H1 (cell line): ENCODE measurements around the gene KLHL7. TPM values are rescaled to one million over a fixed set of nuclear protein-coding genes. Genes with fewer than 3 reads are reported as not detected.

Experiments
- CTCF ChIA-PET: fragments of 300-600 bp; sonication (Branson Sonifier 250); formaldehyde crosslinking; loops from one replicate; lab custom pipeline; 2021; ENCODE audit not compliant: partially characterized antibody; lab: Charles Lee
- POLR2A ChIA-PET: fragments of 300-600 bp; sonication (Branson Sonifier 250); formaldehyde crosslinking; loops from one replicate; lab custom pipeline; 2021; ENCODE audit warnings: inconsistent platforms; ENCODE audit not compliant: partially characterized antibody; lab: Charles Lee
- DNase-seq, 2 experiments: peaks; one replicate each; pipeline versions ENCODE4 v3.0.0 to v3.0.0-alpha.2; 2010 to 2022; ENCODE audit warnings: low spot score in 2 of 2, low read depth in 1 of 2, mixed read lengths in 1 of 2
- FAIRE-seq: peaks from 2 replicates; lab custom pipeline; 2011; peaks lifted over from hg19 to GRCh38; lab: Jason Lieb, UNC
- H2AFZ ChIP-seq: 2 replicates; pipeline ENCODE4 v1.8.1; 2012; ENCODE audit warnings: low read length, inconsistent platforms
- H2AK5ac ChIP-seq: 2 replicates; pipeline ENCODE4 v1.6.1; 2013; ENCODE audit warnings: low read depth, low read length
- H2BK120ac ChIP-seq: replicated peaks from 2 replicates; pipeline ENCODE3; 2013; ENCODE audit warnings: low read depth, low read length, inconsistent platforms
- H2BK12ac ChIP-seq: 2 replicates; pipeline ENCODE4 v1.6.1; 2013; ENCODE audit warnings: low read depth, low read length
- H2BK15ac ChIP-seq: 2 replicates; pipeline ENCODE4 v1.6.1; 2013; ENCODE audit warnings: low read length
- H2BK20ac ChIP-seq: 2 replicates; pipeline ENCODE4 v1.6.1; 2013; ENCODE audit warnings: low read length
- H2BK5ac ChIP-seq: 2 replicates; pipeline ENCODE4 v1.6.1; 2013; ENCODE audit warnings: low read depth, low read length
- H3K14ac ChIP-seq: 2 replicates; pipeline ENCODE4 v1.6.1; 2013; ENCODE audit warnings: inconsistent platforms; ENCODE audit not compliant: insufficient read length
- H3K18ac ChIP-seq: 2 replicates; pipeline ENCODE4 v1.6.1; 2013; ENCODE audit warnings: low read length; ENCODE audit errors: extremely low read depth
- H3K23ac ChIP-seq: 2 replicates; pipeline ENCODE4 v1.6.1; 2013; ENCODE audit warnings: inconsistent platforms; ENCODE audit not compliant: insufficient read length
- H3K23me2 ChIP-seq: 2 replicates; pipeline ENCODE4 v1.6.1; 2013; ENCODE audit warnings: low read depth, low read length
- H3K27ac ChIP-seq: 2 replicates; pipeline ENCODE4 v1.6.1; 2011; ENCODE audit warnings: low read depth, low read length, inconsistent platforms
- H3K27me3 ChIP-seq, 4 experiments: replicated peaks in 1 of 4; 1 replicate in 1 of 4; 2 replicates in 3 of 4; pipeline versions ENCODE4 v1.6.1 to v1.8.1; 2011 to 2013; ENCODE audit warnings: low read length in 3 of 4, mild to moderate bottlenecking in 3 of 4, inconsistent platforms in 2 of 4, mixed read lengths in 2 of 4, moderate library complexity in 1 of 4; ENCODE audit not compliant: control insufficient read depth in 3 of 4, insufficient read depth in 3 of 4; ENCODE audit errors: extremely low read depth in 1 of 4
- H3K36me3 ChIP-seq, 4 experiments: 2 replicates each; pipeline versions ENCODE4 v1.6.1 to v1.8.1; 2011 to 2013; ENCODE audit warnings: mild to moderate bottlenecking in 4 of 4, low read length in 3 of 4, moderate library complexity in 2 of 4, control low read depth in 1 of 4, inconsistent platforms in 1 of 4; ENCODE audit not compliant: insufficient read depth in 4 of 4, control insufficient read depth in 2 of 4
- H3K4ac ChIP-seq: replicated peaks from 2 replicates; pipeline ENCODE3; 2013; ENCODE audit warnings: low read length, low read depth, mixed read lengths, inconsistent platforms; ENCODE audit not compliant: insufficient read length
- H3K4me1 ChIP-seq, 4 experiments: replicated peaks in 1 of 4; 1 replicate in 1 of 4; 2 replicates in 3 of 4; pipeline versions ENCODE4 v1.6.1 to v1.8.1; 2011 to 2013; ENCODE audit warnings: low read length in 3 of 4, inconsistent platforms in 2 of 4, mixed read lengths in 1 of 4; ENCODE audit not compliant: insufficient read depth in 4 of 4, control insufficient read depth in 3 of 4
- H3K4me2 ChIP-seq, 2 experiments: 2 replicates each; pipeline versions ENCODE4 v1.6.1 to v1.8.1; 2011 to 2013; ENCODE audit warnings: low read depth in 2 of 2, low read length in 2 of 2, control low read depth in 1 of 2, inconsistent platforms in 1 of 2, mild to moderate bottlenecking in 1 of 2; ENCODE audit not compliant: insufficient read depth in 1 of 2
- H3K4me3 ChIP-seq, 4 experiments: fragments of 200-600, 300-600 bp in 1 of 4; sonication (generic), shearing (Covaris generic), sonication (Bioruptor Twin) in 1 of 4; 2 replicates each; pipeline versions ENCODE4 v1.5.1 to v1.8.1; 2011 to 2016; ENCODE audit warnings: low read length in 4 of 4, low read depth in 3 of 4, control low read depth in 2 of 4, inconsistent platforms in 2 of 4, mild to moderate bottlenecking in 2 of 4, mixed read lengths in 1 of 4, moderate library complexity in 1 of 4; ENCODE audit not compliant: insufficient read depth in 2 of 4; ENCODE audit errors: extremely low read depth in 1 of 4
- H3K56ac ChIP-seq: replicated peaks from 2 replicates; pipeline ENCODE3; 2013; ENCODE audit warnings: low read depth, mild to moderate bottlenecking, mixed read lengths, low read length, inconsistent platforms; ENCODE audit not compliant: insufficient read length
- H3K79me1 ChIP-seq: 2 replicates; pipeline ENCODE4 v1.6.1; 2013; ENCODE audit warnings: low read depth, low read length, control low read depth
- H3K79me2 ChIP-seq, 2 experiments: 2 replicates each; pipeline versions ENCODE4 v1.6.1 to v1.8.1; 2012 to 2013; ENCODE audit warnings: low read length in 2 of 2, mild to moderate bottlenecking in 2 of 2, inconsistent platforms in 1 of 2; ENCODE audit not compliant: insufficient read depth in 2 of 2, control insufficient read depth in 1 of 2
- H3K9ac ChIP-seq, 4 experiments: replicated peaks in 1 of 4; 1 replicate in 1 of 4; 2 replicates in 3 of 4; pipeline versions ENCODE4 v1.6.1 to v1.8.1; 2011 to 2013; ENCODE audit warnings: low read depth in 3 of 4, low read length in 3 of 4, control low read depth in 2 of 4, mild to moderate bottlenecking in 2 of 4, moderate library complexity in 2 of 4, inconsistent platforms in 1 of 4; ENCODE audit errors: extremely low read depth in 1 of 4
- H3K9me3 ChIP-seq, 2 experiments: 2 replicates each; pipeline versions ENCODE4 v1.6.1 to v1.8.1; 2012 to 2013; ENCODE audit warnings: mild to moderate bottlenecking in 2 of 2, moderate library complexity in 2 of 2, control low read depth in 1 of 2, inconsistent platforms in 1 of 2, low read depth in 1 of 2, low read length in 1 of 2, mixed read lengths in 1 of 2; ENCODE audit not compliant: insufficient read depth in 2 of 2
- H4K20me1 ChIP-seq, 2 experiments: replicated peaks in 1 of 2; 2 replicates each; pipeline versions ENCODE3 to v1.8.1; 2011 to 2013; ENCODE audit warnings: inconsistent platforms in 2 of 2, low read length in 2 of 2, mild to moderate bottlenecking in 1 of 2; ENCODE audit not compliant: insufficient read depth in 2 of 2, control insufficient read depth in 1 of 2
- H4K5ac ChIP-seq: 2 replicates; pipeline ENCODE4 v1.6.1; 2013; ENCODE audit warnings: low read length, low read depth, mixed read lengths, inconsistent platforms; ENCODE audit not compliant: insufficient read length
- H4K8ac ChIP-seq: 2 replicates; pipeline ENCODE4 v1.8.0; 2013; ENCODE audit warnings: mild to moderate bottlenecking, moderate library complexity, low read length, inconsistent platforms; ENCODE audit not compliant: insufficient read depth; ENCODE audit errors: extremely low read depth
- H4K91ac ChIP-seq: replicated peaks from 2 replicates; pipeline ENCODE3; 2013; ENCODE audit warnings: low read length, mixed read lengths, inconsistent platforms; ENCODE audit not compliant: insufficient read length
- BRCA1 ChIP-seq: IDR thresholded peaks from 2 replicates; pipeline ENCODE4 v1.6.1; 2012; ENCODE audit warnings: low read depth, low read length, improper control_type of control experiment
- CREB1 ChIP-seq: IDR thresholded peaks from 2 replicates; pipeline ENCODE4 v1.6.1; 2012; ENCODE audit warnings: inconsistent platforms
- E2F6 ChIP-seq: IDR thresholded peaks from 2 replicates; pipeline ENCODE4 v1.6.1; 2012; ENCODE audit warnings: inconsistent platforms
- EGR1 ChIP-seq: IDR thresholded peaks from 2 replicates; pipeline ENCODE4 v1.6.1; 2011; ENCODE audit warnings: low read depth, low read length, borderline replicate concordance
- KDM4A ChIP-seq: IDR thresholded peaks from one replicate; pipeline ENCODE4 v1.7.1; 2012; ENCODE audit warnings: low read depth, mild to moderate bottlenecking, moderate library complexity, low read length, inconsistent platforms; ENCODE audit not compliant: severe bottlenecking
- RBBP5 ChIP-seq: IDR thresholded peaks from 2 replicates; pipeline ENCODE4 v1.7.1; 2012; ENCODE audit warnings: low read depth, mild to moderate bottlenecking, inconsistent platforms, low read length, moderate library complexity, borderline replicate concordance
- RFX5 ChIP-seq: IDR thresholded peaks from 2 replicates; pipeline ENCODE4 v1.6.1; 2011; ENCODE audit warnings: low read depth, low read length, improper control_type of control experiment, borderline replicate concordance
- SAP30 ChIP-seq: fragments of 300-600 bp; sonication (generic); IDR thresholded peaks from 2 replicates; pipeline ENCODE4 v1.7.1; 2012; ENCODE audit warnings: low read length, moderate library complexity, mild to moderate bottlenecking, inconsistent platforms; ENCODE audit not compliant: insufficient read depth, insufficient replicate concordance
- SIN3A ChIP-seq, 2 experiments: IDR thresholded peaks in 1 of 2; conservative IDR thresholded peaks in 1 of 2; 2 replicates each; pipeline ENCODE4 v1.6.1; 2011 to 2012; ENCODE audit warnings: low read length in 2 of 2, improper control_type of control experiment in 1 of 2, low read depth in 1 of 2, mild to moderate bottlenecking in 1 of 2
- TAF7 ChIP-seq: optimal IDR thresholded peaks from 2 replicates; pipeline ENCODE3; 2011; ENCODE audit warnings: low read depth, mild to moderate bottlenecking, inconsistent platforms, low read length, moderate library complexity, borderline replicate concordance
- TEAD4 ChIP-seq: IDR thresholded peaks from 2 replicates; pipeline ENCODE4 v1.6.1; 2012; ENCODE audit warnings: low read depth, low read length, inconsistent platforms, mixed read lengths
- ZNF274 ChIP-seq: IDR thresholded peaks from 2 replicates; pipeline ENCODE4 v1.7.0; 2012; ENCODE audit warnings: low read length, borderline replicate concordance; ENCODE audit errors: extremely low read depth
- WGBS, 2 experiments: shearing (Covaris generic) in 1 of 2; methylation state at CpG; one replicate each; pipeline versions ENCODE4 v1.1.6 to v1.1.7; 2013 to 2015; ENCODE audit warnings: low lambda C conversion rate in 2 of 2, mixed read lengths in 2 of 2, inconsistent platforms in 1 of 2, low coverage in 1 of 2, missing lambda C conversion rate in 1 of 2; ENCODE audit not compliant: insufficient replicate concordance in 2 of 2, insufficient coverage in 1 of 2, insufficient read length in 1 of 2; ENCODE audit errors: extremely low coverage in 1 of 2, missing lambda C conversion rate in 1 of 2; 5-methylcytosine and 5-hydroxymethylcytosine counted together
- polyA plus RNA-seq, 7 experiments: library from polyadenylated mRNA; depleted of rRNA in 3 of 7; stranded (reverse) in 5 of 7; unstranded in 2 of 7; fragments of >200 nt in 5 of 7; fragments of 200-250 nt in 2 of 7; gene quantifications; 1 replicate in 5 of 7; 2 replicates in 1 of 7; 4 replicates in 1 of 7; pipeline versions ENCODE4 v1.2.1 to v1.2.3, GENCODE V29; 2011 to 2013; ENCODE audit warnings: missing spikeins in 2 of 7, mixed read lengths in 2 of 7
- total RNA-seq: library from RNA; stranded (reverse); fragmentation: NEBNext Ultra II Directional; extraction: Animal tissue kit (Norgen Biotek cat#: 25700); gene quantifications from 2 replicates; pipeline ENCODE4 v1.2.1, GENCODE V29; 2021

The KLHL7 gene
- total and polyA plus RNA-seq, 2 of the 8 experiments (the other 6 are each of a cell fraction or from before 2014, with no cell fraction given) = 65.3 to 115 TPM

DNA sequence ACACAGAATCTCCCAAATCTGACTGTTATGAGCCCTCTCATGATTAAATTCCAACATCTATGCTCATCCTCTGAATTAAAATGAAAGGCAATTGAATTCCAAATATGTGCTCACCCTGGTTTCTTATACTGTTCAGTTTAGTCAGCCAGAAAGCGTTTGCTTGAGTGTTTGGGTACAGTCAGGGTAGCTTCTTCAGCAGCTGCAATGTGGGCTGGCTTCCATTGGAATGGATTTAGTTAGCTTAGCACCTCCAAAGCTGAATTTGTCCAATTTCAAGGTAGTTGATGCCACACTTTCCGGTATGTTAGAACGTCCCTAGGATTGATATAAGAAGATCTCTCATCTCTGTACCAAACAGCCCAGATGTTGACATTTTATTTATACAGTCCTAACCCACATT lies 9.3 kb downstream of the KLHL7 start:
- peaks cover 0 to 10% (median 0%) of the 10 kb centered on the region in 4 experiments; a peak in 1 of 8 replicates for H3K36me3 ChIP-seq
- no peaks in the 10 kb centered on the region for H3K23me2 ChIP-seq
- H3K9me3 ChIP-seq = no peaks in the 10 kb centered on the region
- WGBS, 2 experiments = 68% methylated on average over 3 of the region's 3 CpGs; no CpG with 5 or more reads in 1 of the 2 experiments
- no peak overlapping the region for H2AFZ ChIP-seq
- no peak overlapping the region for H2BK15ac ChIP-seq
- no peak overlapping the region for H3K4me3 ChIP-seq
- peak overlapping the region; percentile 68 for H2BK20ac ChIP-seq
- H3K4me2 ChIP-seq = 0 out of 4 replicates have a peak overlapping the region, but pooled peaks of 1 of the 2 experiments have one; percentile 12
- peak overlapping the region; percentile 78; the same call in 1 of the 2 replicates for H3K27ac ChIP-seq
- H3K18ac ChIP-seq = peak overlapping the region; percentile 33
- H3K14ac ChIP-seq = no peak overlapping the region
- FAIRE-seq (no peak), DNase-seq (no peak)
- peak overlapping the region; percentile 75 for H2BK120ac ChIP-seq
- H3K27me3 ChIP-seq = no peaks in the 10 kb centered on the region
- H2BK5ac ChIP-seq = peak overlapping the region; percentile 67; the same call in 1 of the 2 replicates
- H2BK12ac ChIP-seq = 0 out of 2 replicates have a peak overlapping the region, but pooled peaks have one; percentile 41
- H3K23ac ChIP-seq = no peak overlapping the region
- H4K91ac ChIP-seq = peak overlapping the region; percentile 29
- peak overlapping the region; percentile 47; the same call in 1 of the 2 replicates for H2AK5ac ChIP-seq
- no peak overlapping the region for H3K9ac ChIP-seq
- POLR2A ChIA-PET = interaction anchor here (1.5 to 5.6 kb wide), 4 partner anchors 9 to 259 kb away, joined by 3 to 96 read pairs (median 6); partner anchors contain the start of gene KLHL7
- H4K5ac ChIP-seq = peak overlapping the region; percentile 46
- H3K4me1 ChIP-seq = peaks cover 16 to 46% (median 23%) of the 10 kb centered on the region in 4 experiments
- H3K4ac ChIP-seq = no peak overlapping the region
- no peak overlapping the region for H4K8ac ChIP-seq
- H3K56ac ChIP-seq = no peak overlapping the region
- peaks cover 4% of the 10 kb centered on the region for H3K79me1 ChIP-seq
- H4K20me1 ChIP-seq = no peaks in the 10 kb centered on the region
- peaks cover 12 to 81% of the 10 kb centered on the region in 2 experiments for H3K79me2 ChIP-seq
- CTCF ChIA-PET = interaction anchor here (1.2 to 2.3 kb wide), 3 partner anchors 8 to 28 kb away, joined by 3 to 7 read pairs (median 4); no protein-coding TSS in a partner anchor
- TF ChIP-seq CREB1 (no peak), ZNF274 (no peak), E2F6 (no peak), RBBP5 (no peak), EGR1 (no peak), RFX5 (no peak), KDM4A (no peak), BRCA1 (no peak), TAF7 (no peak), SIN3A (conservative IDR thresholded peaks at IDR 0.05 in 1 of 2, IDR thresholded peaks at IDR 0.05 in 1 of 2; ENCODE audit: low read depth in 1 of 2, low read length in 2 of 2) (no peak), TEAD4 (no peak), SAP30 (no peak)
